Endothelial cell of umbilical vein (primary cell): ENCODE data around the gene FAM3D. TPM values are rescaled to one million over a fixed set of nuclear protein-coding genes. Genes with fewer than 3 reads are reported as not detected.
"Not testable (repeated sequence)": the region's sequence is repeated elsewhere in the genome, so short reads cannot be mapped to it uniquely, and the experiment has no call there.

Source experiments
- BruUV-seq: library from RNA; stranded (reverse); fragments of 400-500 nt; replicated peaks from 2 replicates; lab custom pipeline; 2021; lab: Mats Ljungman, UMichigan
- CTCF ChIA-PET: fragments of 300-600, 350-600 bp; sonication (Branson Sonifier 250); formaldehyde crosslinking; loops from one replicate; lab custom pipeline; 2021; ENCODE audit warnings: antibody characterized with exemption, inconsistent platforms; lab: Charles Lee
- POLR2A ChIA-PET: fragments of 300-600, 350-600 bp; sonication (Branson Sonifier 250); formaldehyde crosslinking; loops from one replicate; lab custom pipeline; 2021; ENCODE audit warnings: antibody characterized with exemption, inconsistent platforms; lab: Charles Lee
- DNase-seq: peaks from one replicate; pipeline ENCODE4 v3.0.0-alpha.2; 2011; ENCODE audit warnings: low read depth, low spot score
- FAIRE-seq: peaks from 2 replicates; lab custom pipeline; 2011; peaks lifted over from hg19 to GRCh38; lab: Jason Lieb, UNC
- H2AFZ ChIP-seq: 2 replicates; pipeline ENCODE4 v1.6.0; 2012; ENCODE audit warnings: low read depth, low read length, control low read depth, inconsistent platforms
- H3K27ac ChIP-seq: 2 replicates; pipeline ENCODE4 v1.5.1; 2011; ENCODE audit warnings: low read depth, mild to moderate bottlenecking, control low read depth, low read length, moderate library complexity; ENCODE audit not compliant: insufficient read depth
- H3K27me3 ChIP-seq, 2 experiments: 2 replicates each; pipeline versions ENCODE4 v1.6.0 to v1.6.1; 2011; ENCODE audit warnings: low read length in 2 of 2, mixed read lengths in 1 of 2; ENCODE audit not compliant: control insufficient read depth in 2 of 2, insufficient read depth in 2 of 2
- H3K36me3 ChIP-seq, 2 experiments: 2 replicates in 1 of 2; 3 replicates in 1 of 2; pipeline ENCODE4 v1.5.1; 2011; ENCODE audit warnings: low read length in 2 of 2, mild to moderate bottlenecking in 1 of 2, moderate library complexity in 1 of 2; ENCODE audit not compliant: control insufficient read depth in 2 of 2, insufficient read depth in 2 of 2; ENCODE audit errors: extremely low read depth in 1 of 2
- H3K4me1 ChIP-seq: 3 replicates; pipeline ENCODE4 v1.5.1; 2011; ENCODE audit warnings: mild to moderate bottlenecking, low read length; ENCODE audit not compliant: control insufficient read depth, insufficient read depth; ENCODE audit errors: extremely low read depth
- H3K4me2 ChIP-seq: 2 replicates; pipeline ENCODE4 v1.6.1; 2011; ENCODE audit warnings: low read length, control low read depth, mixed read lengths; ENCODE audit not compliant: insufficient read depth
- H3K4me3 ChIP-seq, 3 experiments: fragments of 200-600 bp in 1 of 3; sonication (generic), shearing (Covaris generic) in 1 of 3; replicated peaks in 1 of 3; 2 replicates each; pipeline ENCODE4 v1.5.1; 2011 to 2016; ENCODE audit warnings: control low read depth in 3 of 3, low read length in 3 of 3, mild to moderate bottlenecking in 2 of 3, inconsistent platforms in 1 of 3, low read depth in 1 of 3, moderate library complexity in 1 of 3; ENCODE audit not compliant: insufficient read depth in 1 of 3
- H3K79me2 ChIP-seq: 2 replicates; pipeline ENCODE4 v1.6.0; 2012; ENCODE audit warnings: low read length, inconsistent platforms; ENCODE audit not compliant: control insufficient read depth, insufficient read depth
- H3K9ac ChIP-seq: replicated peaks from 2 replicates; pipeline ENCODE3; 2011; ENCODE audit warnings: low read length, control low read depth; ENCODE audit not compliant: insufficient read depth; ENCODE audit errors: extremely low read depth
- H3K9me1 ChIP-seq: replicated peaks from 3 replicates; pipeline ENCODE4 v1.6.0; 2011; ENCODE audit warnings: mild to moderate bottlenecking, low read length; ENCODE audit not compliant: control insufficient read depth, insufficient read depth; ENCODE audit errors: extremely low read depth
- H3K9me3 ChIP-seq: replicated peaks from 2 replicates; pipeline ENCODE4 v1.5.1; 2012; ENCODE audit warnings: low read length, inconsistent platforms; ENCODE audit not compliant: control insufficient read depth, insufficient read depth
- H4K20me1 ChIP-seq: replicated peaks from 2 replicates; pipeline ENCODE3; 2011; ENCODE audit warnings: mild to moderate bottlenecking, low read length; ENCODE audit not compliant: control insufficient read depth, insufficient read depth; ENCODE audit errors: extremely low read depth
- CTCF ChIP-seq, 2 donors: IDR thresholded peaks; 1 replicate in 1 of 2; 2 replicates in 1 of 2; pipeline ENCODE4 v1.5.1; 2011; ENCODE audit warnings: low read length in 2 of 2, mild to moderate bottlenecking in 2 of 2, moderate library complexity in 2 of 2, control low read depth in 1 of 2, inconsistent platforms in 1 of 2, low read depth in 1 of 2; ENCODE audit not compliant: insufficient read depth in 1 of 2; ENCODE audit errors: extremely low read depth in 1 of 2
- EZH2 ChIP-seq: IDR thresholded peaks from 2 replicates; pipeline ENCODE4 v1.6.1; 2012; ENCODE audit warnings: borderline replicate concordance, low read depth, mild to moderate bottlenecking, moderate library complexity, low read length, inconsistent platforms; ENCODE audit not compliant: severe bottlenecking
- FOS ChIP-seq: IDR thresholded peaks from 2 replicates; pipeline ENCODE4 v1.6.1; 2011; ENCODE audit warnings: mild to moderate bottlenecking, low read length, moderate library complexity, borderline replicate concordance; ENCODE audit not compliant: insufficient read depth
- GATA2 ChIP-seq: IDR thresholded peaks from 2 replicates; pipeline ENCODE4 v1.7.0; 2011; ENCODE audit warnings: low read depth, mild to moderate bottlenecking, moderate library complexity, mixed read lengths, low read length; ENCODE audit not compliant: insufficient read length, insufficient read depth
- JUN ChIP-seq: IDR thresholded peaks from 2 replicates; pipeline ENCODE4 v1.6.1; 2011; ENCODE audit warnings: borderline replicate concordance, low read depth; ENCODE audit not compliant: insufficient read length, insufficient read depth
- MAX ChIP-seq: IDR thresholded peaks from 2 replicates; pipeline ENCODE4 v1.6.1; 2011; ENCODE audit not compliant: insufficient read depth, insufficient read length
- MYC ChIP-seq: IDR thresholded peaks from one replicate; pipeline ENCODE4 v1.6.1; 2011; ENCODE audit warnings: mild to moderate bottlenecking, low read depth, low read length
- POLR2A ChIP-seq: IDR thresholded peaks from 2 replicates; pipeline ENCODE4 v1.6.1; 2012; ENCODE audit warnings: low read depth, mild to moderate bottlenecking, control low read depth, low read length
- POLR2AphosphoS5 ChIP-seq: IDR thresholded peaks from 2 replicates; pipeline ENCODE4 v1.6.1; 2012; ENCODE audit warnings: low read depth, mild to moderate bottlenecking, control low read depth, low read length, moderate library complexity; ENCODE audit not compliant: insufficient read depth
- dilution Hi-C: fragments of 300-500 bp; cut with MboI; formaldehyde crosslinking; loops from one replicate; pipeline ENCODE4 v1.15.0; 2019; ENCODE audit warnings: low sequenced_read_pairs; ENCODE audit not compliant: extremely low pct_ligation_motif_present
- intact Hi-C: fragments of 100-400 bp; cut with micrococcal nuclease; formaldehyde crosslinking; loops from one replicate; pipeline ENCODE4 v1.10.0; 2022
- polyA plus RNA-seq, 4 experiments: library from polyadenylated mRNA; depleted of rRNA in 3 of 4; stranded (reverse) in 3 of 4; unstranded in 1 of 4; fragments of >200 nt; gene quantifications; 2 replicates each; pipeline versions ENCODE4 v1.2.1 to v1.2.3, GENCODE V29; 2011 to 2012; ENCODE audit warnings: missing spikeins in 1 of 4
- total RNA-seq: library from RNA; stranded (reverse); gene quantifications from 2 replicates; pipeline ENCODE4 v1.2.3, GENCODE V29; 2021

Gene FAM3D
- total and polyA plus RNA-seq, 2 donors (not counting 3 experiments of a cell fraction or from before 2014, with no cell fraction given) = 0.12 TPM; not detected in 1

- DNase-seq (no peak), FAIRE-seq (no peak)
- Histone ChIP-seq H3K9ac (no peak overlapping the region), H3K79me2 (no peaks in the 10 kb centered on the region), H3K27ac (no peak overlapping the region), H3K27me3 (no peaks in the 10 kb centered on the region), H3K4me2 (no peak overlapping the region), H3K9me3 (no peaks in the 10 kb centered on the region), H3K4me3 (no peak overlapping the region), H3K36me3 (no peaks in the 10 kb centered on the region), H3K9me1 (no peaks in the 10 kb centered on the region), H3K4me1 (no peaks in the 10 kb centered on the region), H4K20me1 (no peaks in the 10 kb centered on the region), H2AFZ (no peak overlapping the region)
- intact Hi-C loops = no loop called here
- TF ChIP-seq FOS = no peak
- no peak for TF ChIP-seq POLR2A
- no peak for TF ChIP-seq MYC
- no peak for TF ChIP-seq GATA2
- TF ChIP-seq EZH2 = no peak
- TF ChIP-seq JUN = no peak
- TF ChIP-seq POLR2AphosphoS5 = no peak
- no peak for TF ChIP-seq MAX
- no peak for TF ChIP-seq CTCF (IDR thresholded peaks at IDR 0.05; ENCODE audit: extremely low read depth in 1 of 2, insufficient read depth in 1 of 2, low read depth in 1 of 2, low read length in 2 of 2)
- CTCF ChIA-PET = interaction anchor here (1.1 to 1.2 kb wide), 2 partner anchors 28 to 68 kb away, joined by 3 to 4 read pairs; no protein-coding TSS in a partner anchor
- POLR2A ChIA-PET = no interaction called here
- dilution Hi-C loops = no loop called here
- BruUV-seq = no TSS peak
Measured at GRCh38 chr3:58697561-58697960, 31.0 kb upstream of the FAM3D start.

GRCh38 chr3:58696813-58697212 is 30.2 kb upstream of the FAM3D start:
- H4K20me1 ChIP-seq, H3K9me3 ChIP-seq, H3K27ac ChIP-seq, POLR2A ChIA-PET, H3K9me1 ChIP-seq, H3K9ac ChIP-seq, FAIRE-seq, H3K4me3 ChIP-seq, H3K4me2 ChIP-seq, DNase-seq, H3K79me2 ChIP-seq, intact Hi-C loops, H3K27me3 ChIP-seq, BruUV-seq, H3K36me3 ChIP-seq, dilution Hi-C loops, H2AFZ ChIP-seq, H3K4me1 ChIP-seq: not testable (repeated sequence)
- CTCF ChIA-PET = interaction anchor here (1.1 to 1.2 kb wide), 2 partner anchors 28 to 67 kb away, joined by 3 to 4 read pairs; no protein-coding TSS in a partner anchor
